GM12874 (cell line): ENCODE data around the gene ENPP7.

Experiments
- TF ChIP-seq, protein P1 (sequence below): IDR thresholded peaks from 2 replicates; pipeline ENCODE4 v1.5.1; 2011; ENCODE audit warnings: low read depth, mild to moderate bottlenecking, control low read depth, low read length, moderate library complexity; ENCODE audit not compliant: insufficient read depth

Gene ENPP7

DNA sequence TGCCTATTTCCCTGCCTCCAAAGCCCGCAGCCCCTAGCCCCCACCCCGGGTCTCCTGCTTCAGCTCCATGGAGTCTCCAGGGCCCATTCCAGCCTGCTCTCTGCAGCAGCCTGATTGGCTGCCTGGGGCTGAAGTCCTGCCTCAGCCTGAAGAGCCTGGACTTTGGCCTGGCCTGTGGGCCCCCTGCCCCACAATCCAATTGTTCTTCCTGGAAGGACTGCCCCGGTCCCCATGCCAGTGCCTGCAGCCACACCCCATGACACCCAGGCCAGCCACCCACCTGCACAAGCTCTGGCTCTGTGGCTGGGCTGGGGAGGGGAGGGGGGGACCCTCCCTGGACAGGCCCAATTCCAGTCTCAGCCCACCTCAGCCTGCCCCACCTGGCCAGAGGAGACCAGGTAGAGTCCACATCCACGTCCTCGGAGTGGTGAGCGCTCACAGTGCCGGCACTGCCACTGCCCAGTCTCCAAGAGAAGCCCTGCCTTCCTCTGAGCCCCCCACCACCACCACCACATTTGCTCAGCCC lies 12.3 kb downstream of the ENPP7 start:
- TF ChIP-seq, protein P1, sequence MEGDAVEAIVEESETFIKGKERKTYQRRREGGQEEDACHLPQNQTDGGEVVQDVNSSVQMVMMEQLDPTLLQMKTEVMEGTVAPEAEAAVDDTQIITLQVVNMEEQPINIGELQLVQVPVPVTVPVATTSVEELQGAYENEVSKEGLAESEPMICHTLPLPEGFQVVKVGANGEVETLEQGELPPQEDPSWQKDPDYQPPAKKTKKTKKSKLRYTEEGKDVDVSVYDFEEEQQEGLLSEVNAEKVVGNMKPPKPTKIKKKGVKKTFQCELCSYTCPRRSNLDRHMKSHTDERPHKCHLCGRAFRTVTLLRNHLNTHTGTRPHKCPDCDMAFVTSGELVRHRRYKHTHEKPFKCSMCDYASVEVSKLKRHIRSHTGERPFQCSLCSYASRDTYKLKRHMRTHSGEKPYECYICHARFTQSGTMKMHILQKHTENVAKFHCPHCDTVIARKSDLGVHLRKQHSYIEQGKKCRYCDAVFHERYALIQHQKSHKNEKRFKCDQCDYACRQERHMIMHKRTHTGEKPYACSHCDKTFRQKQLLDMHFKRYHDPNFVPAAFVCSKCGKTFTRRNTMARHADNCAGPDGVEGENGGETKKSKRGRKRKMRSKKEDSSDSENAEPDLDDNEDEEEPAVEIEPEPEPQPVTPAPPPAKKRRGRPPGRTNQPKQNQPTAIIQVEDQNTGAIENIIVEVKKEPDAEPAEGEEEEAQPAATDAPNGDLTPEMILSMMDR: no peak

DNA sequence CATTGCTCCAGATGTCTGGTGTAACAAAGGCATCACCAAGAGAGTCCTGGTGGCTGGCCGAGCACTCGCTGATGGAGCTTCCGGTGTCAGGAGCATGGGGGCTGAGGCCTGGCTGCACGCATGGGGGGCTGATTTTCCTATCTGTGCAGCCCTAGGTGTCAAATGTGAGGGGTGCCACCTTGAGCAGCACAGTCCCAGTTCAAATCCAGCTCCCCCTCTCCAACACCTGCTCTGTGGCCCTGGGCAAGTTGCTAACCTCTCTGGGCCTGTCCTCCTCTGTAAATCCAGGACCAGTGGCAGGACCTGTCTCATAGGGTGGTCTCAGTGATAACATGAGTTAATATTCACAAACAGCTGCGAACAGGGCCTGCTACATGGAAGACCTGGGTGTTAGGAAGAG lies 12.9 kb downstream of the ENPP7 start:
- TF ChIP-seq, protein P1: no peak

DNA sequence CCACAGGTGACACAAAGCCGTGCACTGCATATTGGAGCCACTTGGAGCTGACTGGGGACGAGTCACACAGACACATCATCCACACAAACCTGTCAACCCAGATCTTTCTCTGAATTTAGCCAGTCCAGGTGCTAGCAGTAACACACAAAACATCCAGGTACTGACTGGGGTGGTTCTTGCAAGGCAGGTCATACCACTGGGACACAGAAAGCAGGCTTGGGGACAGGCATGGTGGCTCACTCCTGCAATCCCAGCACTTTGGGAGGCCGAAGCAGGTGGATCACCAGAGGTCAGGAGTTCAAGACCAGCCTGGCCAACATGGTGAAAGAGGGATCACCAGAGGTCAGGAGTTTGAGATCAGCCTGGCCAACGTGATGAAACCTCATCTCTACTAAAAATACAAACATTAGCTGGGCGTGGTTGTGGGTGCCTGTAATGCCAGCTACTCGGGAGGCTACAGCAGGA lies 14.9 kb downstream of the ENPP7 start:
- TF ChIP-seq, protein P1: no peak

DNA sequence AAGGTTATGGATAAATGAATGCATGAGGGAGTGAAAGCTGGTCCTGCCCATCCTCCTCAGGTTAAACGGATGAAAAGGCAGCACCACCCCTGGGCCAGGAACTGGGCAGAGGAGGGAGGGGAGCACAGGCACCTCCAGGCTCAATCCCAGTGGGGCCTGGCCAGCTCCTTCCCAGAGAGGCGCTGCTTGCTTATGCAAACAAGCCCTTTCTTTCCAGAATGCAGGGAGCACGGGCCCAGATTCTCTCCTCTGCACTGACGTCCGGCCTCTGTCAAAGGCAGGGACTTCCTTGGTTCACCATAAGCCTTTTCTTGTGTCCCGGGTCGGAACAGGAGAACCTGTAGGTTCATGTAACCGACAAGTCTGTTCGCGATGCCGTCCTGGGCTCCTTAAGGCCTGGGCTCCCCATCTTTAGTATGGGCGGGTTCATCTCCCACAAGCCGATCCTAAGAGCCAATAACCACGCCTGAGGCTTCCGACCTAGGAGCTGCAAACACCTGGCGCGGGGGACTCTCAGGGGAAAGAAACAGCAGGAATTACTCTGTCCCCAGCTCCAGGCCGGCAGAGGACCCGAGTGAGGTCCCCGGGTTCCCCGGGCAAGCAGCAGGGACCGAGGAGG lies 16.3 kb downstream of the ENPP7 start:
- TF ChIP-seq, protein P1: no peak

DNA sequence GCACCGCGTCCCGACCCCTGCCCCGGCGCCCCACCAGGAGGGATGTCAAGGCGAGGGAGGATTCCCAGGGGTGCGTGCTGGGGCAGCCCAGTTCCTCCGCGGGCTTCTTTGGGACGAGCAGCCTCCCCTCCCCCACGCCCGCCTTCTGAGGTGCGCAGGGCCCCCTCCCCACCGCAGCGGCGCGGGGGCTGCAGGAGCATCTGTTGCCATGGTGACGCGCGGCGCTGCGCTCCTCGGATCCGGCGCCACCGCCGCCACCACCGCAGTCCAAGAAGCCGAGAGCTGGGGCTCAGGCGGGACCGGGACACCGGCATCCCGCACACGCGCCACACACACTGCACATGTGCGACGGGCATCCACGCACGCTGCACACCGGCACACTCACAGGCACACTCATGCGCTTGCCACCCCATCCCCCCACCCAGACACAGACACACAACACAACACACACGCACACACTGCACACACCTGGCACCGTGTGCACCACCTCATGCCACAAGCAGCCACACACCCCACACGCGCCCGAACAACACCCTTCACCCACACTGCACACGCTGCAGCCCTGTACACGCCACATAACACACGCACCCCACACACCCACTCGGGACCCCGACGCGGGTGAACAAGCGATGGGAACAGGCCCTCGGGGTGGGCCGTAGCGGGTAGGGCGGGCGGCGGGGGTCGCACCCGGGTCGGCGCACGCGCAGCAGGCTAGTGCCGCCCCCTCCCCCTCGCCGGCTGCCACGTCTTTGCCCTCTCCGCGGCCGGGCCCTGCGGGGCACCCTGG lies 17.0 kb downstream of the ENPP7 start:
- TF ChIP-seq, protein P1: no peak

DNA sequence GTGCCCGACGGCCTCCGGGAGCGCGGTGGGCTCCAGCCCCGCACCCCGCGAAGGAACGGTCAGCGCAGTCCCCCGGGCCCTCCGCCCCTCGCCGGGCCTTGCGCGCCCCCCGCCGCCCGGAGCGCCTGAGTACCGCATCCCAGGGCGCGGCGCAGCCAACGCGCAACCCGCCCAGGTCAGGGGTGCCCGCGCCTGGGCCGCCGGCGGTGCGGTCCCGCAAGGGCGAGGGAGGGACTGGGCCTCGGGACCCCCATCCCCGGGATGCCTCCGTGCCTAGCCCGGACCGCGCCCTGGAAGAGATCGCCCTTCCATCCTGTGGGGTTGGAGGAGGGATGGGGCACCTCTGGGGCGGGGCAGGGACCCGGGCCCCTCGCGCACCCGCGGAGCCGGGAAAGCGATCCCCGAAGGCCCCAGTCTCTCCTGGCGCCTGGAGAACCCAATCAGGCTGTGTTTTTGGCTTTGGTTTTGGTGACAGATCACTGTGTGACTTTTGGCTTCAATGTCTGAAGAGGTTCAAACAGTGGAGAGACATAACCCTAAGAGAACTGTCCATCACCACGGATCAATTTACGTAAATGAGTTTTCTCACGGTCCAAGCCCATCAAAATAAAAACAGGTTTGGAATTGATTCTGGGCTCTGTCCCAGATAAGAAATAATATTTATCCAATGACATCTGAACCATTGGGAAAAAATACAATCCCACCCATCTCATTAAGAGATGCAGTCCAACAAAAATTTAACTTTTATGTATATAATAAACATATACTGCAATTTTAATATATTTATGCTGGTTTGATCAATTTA lies 17.8 kb downstream of the ENPP7 start:
- TF ChIP-seq, protein P1: no peak
